HG02623 (cell line): ENCODE results near the gene EIF4E1B.

ENCODE experiments used
- ATAC-seq: cut with Tn5 transposase; IDR thresholded peaks from one replicate; pipeline ENCODE4 v1.9.1; 2021; ENCODE audit warnings: moderate library complexity; ENCODE audit not compliant: unreplicated experiment

The EIF4E1B gene

GRCh38 chr5:176644878-176645670 lies 14.6 kb downstream of the EIF4E1B start:
- no peak for ATAC-seq

- no peak for ATAC-seq
Observed at GRCh38 chr5:176646049-176646706, 15.7 kb downstream of the EIF4E1B start.

GRCh38 chr5:176646707-176647029 lies 16.2 kb downstream of the EIF4E1B start:
- ATAC-seq, result no peak

- peak; percentile 86 for ATAC-seq
Observed at GRCh38 chr5:176647030-176647842, 16.8 kb downstream of the EIF4E1B start, which contains the start of gene TSPAN17. Gene TSPAN17 (plus strand): TSS chr5:176647484. CDS start chr5:176647616, 132 bp downstream.

- no peak for ATAC-seq
Observed at GRCh38 chr5:176647843-176648473, 17.5 kb downstream of the EIF4E1B start.

- ATAC-seq, result no peak
Observed at GRCh38 chr5:176648474-176649194, 18.2 kb downstream of the EIF4E1B start.

- no peak for ATAC-seq
Observed at GRCh38 chr5:176650354-176650884, 19.9 kb downstream of the EIF4E1B start.

- ATAC-seq, result no peak
Observed at GRCh38 chr5:176651472-176651980, 21.1 kb downstream of the EIF4E1B start.

- no peak for ATAC-seq
Observed at GRCh38 chr5:176652136-176652535, 21.7 kb downstream of the EIF4E1B start.

GRCh38 chr5:176653401-176654385 lies 23.2 kb downstream of the EIF4E1B start:
- ATAC-seq, result no peak

- ATAC-seq, result no peak
Observed at GRCh38 chr5:176654856-176655255, 24.4 kb downstream of the EIF4E1B start.

GRCh38 chr5:176656467-176656990 lies 26.1 kb downstream of the EIF4E1B start:
- no peak for ATAC-seq

GRCh38 chr5:176658007-176658599 lies 27.6 kb downstream of the EIF4E1B start:
- ATAC-seq, result peak; percentile 52

GRCh38 chr5:176658817-176659511 lies 28.5 kb downstream of the EIF4E1B start:
- ATAC-seq, result no peak

- ATAC-seq, result no peak
Observed at GRCh38 chr5:176659512-176659839, 29.0 kb downstream of the EIF4E1B start.

GRCh38 chr5:176659860-176660461 lies 29.5 kb downstream of the EIF4E1B start:
- no peak for ATAC-seq

GRCh38 chr5:176660530-176660859 lies 30.0 kb downstream of the EIF4E1B start:
- peak; percentile 16 for ATAC-seq
